Smooth muscle cell (in vitro differentiated cells): ENCODE measurements around the gene CCDC174. TPM values are rescaled to one million over a fixed set of nuclear protein-coding genes. Genes with fewer than 3 reads are reported as not detected.

Source experiments
- DNase-seq: peaks from one replicate; lab custom pipeline; 2025; ENCODE audit not compliant: unreplicated experiment; lab: John Stamatoyannopoulos, UW
- H2AFZ ChIP-seq: fragments of 200-600 bp; sonication (generic); 2 replicates; pipeline ENCODE4 v1.6.0; 2016; ENCODE audit warnings: antibody characterized with exemption, low read depth, mild to moderate bottlenecking
- H3F3A ChIP-seq: fragments of 200-600 bp; sonication (generic); 2 replicates; pipeline ENCODE4 v1.6.0; 2017; ENCODE audit warnings: antibody characterized with exemption, low read depth
- H3K27ac ChIP-seq: fragments of 200-600 bp; sonication (generic); 2 replicates; pipeline ENCODE4 v1.5.1; 2016; ENCODE audit warnings: low read depth, mild to moderate bottlenecking
- H3K27me3 ChIP-seq: fragments of 200-600 bp; sonication (generic); 2 replicates; pipeline ENCODE4 v1.6.1; 2016; ENCODE audit warnings: low read depth, mild to moderate bottlenecking
- H3K36me3 ChIP-seq: fragments of 200-600 bp; sonication (generic); 2 replicates; pipeline ENCODE4 v1.5.1; 2016; ENCODE audit warnings: low read depth
- H3K4me1 ChIP-seq: fragments of 200-600 bp; sonication (generic); 2 replicates; pipeline ENCODE4 v1.5.1; 2016; ENCODE audit warnings: low read depth
- H3K4me2 ChIP-seq: fragments of 200-600 bp; sonication (generic); 2 replicates; pipeline ENCODE4 v1.6.0; 2016; ENCODE audit warnings: mild to moderate bottlenecking
- H3K4me3 ChIP-seq: fragments of 200-600 bp; sonication (generic); 2 replicates; pipeline ENCODE4 v1.5.1; 2016; ENCODE audit warnings: mild to moderate bottlenecking
- H3K79me2 ChIP-seq: fragments of 200-600 bp; sonication (generic); 2 replicates; pipeline ENCODE4 v1.6.0; 2016; ENCODE audit warnings: low read depth, mild to moderate bottlenecking
- H3K9ac ChIP-seq: fragments of 200-600 bp; sonication (generic); 2 replicates; pipeline ENCODE4 v1.6.0; 2016; ENCODE audit warnings: low read depth
- H3K9me3 ChIP-seq: fragments of 200-600 bp; sonication (generic); replicated peaks from 2 replicates; pipeline ENCODE4 v1.5.1; 2016; ENCODE audit warnings: low read depth
- H4K20me1 ChIP-seq: fragments of 200-600 bp; sonication (generic); 2 replicates; pipeline ENCODE4 v1.6.0; 2016; ENCODE audit warnings: low read depth
- WGBS: methylation state at CpG from one replicate; pipeline ENCODE4 v1.1.7; 2016; ENCODE audit warnings: low lambda C conversion rate; 5-methylcytosine and 5-hydroxymethylcytosine counted together
- polyA plus RNA-seq: library from polyadenylated mRNA; unstranded; fragments of >200 nt; fragmentation: Nextera tagmentation; extraction: Ambion mirVana; gene quantifications from 2 replicates; pipeline ENCODE4 v1.2.1, GENCODE V29; 2016
- total RNA-seq: library from RNA; depleted of rRNA; stranded (reverse); fragments of >200 nt; gene quantifications from 2 replicates; pipeline ENCODE4 v1.2.3, GENCODE V29; 2014
- TF ChIP-seq, protein P1 (sequence below): fragments of 200-600 bp; sonication (generic); IDR thresholded peaks from 2 replicates; pipeline ENCODE4 v1.5.1; 2017; ENCODE audit warnings: borderline replicate concordance, mild to moderate bottlenecking, antibody characterized with exemption; ENCODE audit not compliant: insufficient read depth, poor library complexity, severe bottlenecking

Gene CCDC174
- total and polyA plus RNA-seq, 2 experiments from 2014 or later = 9.7 to 20.5 TPM

DNA sequence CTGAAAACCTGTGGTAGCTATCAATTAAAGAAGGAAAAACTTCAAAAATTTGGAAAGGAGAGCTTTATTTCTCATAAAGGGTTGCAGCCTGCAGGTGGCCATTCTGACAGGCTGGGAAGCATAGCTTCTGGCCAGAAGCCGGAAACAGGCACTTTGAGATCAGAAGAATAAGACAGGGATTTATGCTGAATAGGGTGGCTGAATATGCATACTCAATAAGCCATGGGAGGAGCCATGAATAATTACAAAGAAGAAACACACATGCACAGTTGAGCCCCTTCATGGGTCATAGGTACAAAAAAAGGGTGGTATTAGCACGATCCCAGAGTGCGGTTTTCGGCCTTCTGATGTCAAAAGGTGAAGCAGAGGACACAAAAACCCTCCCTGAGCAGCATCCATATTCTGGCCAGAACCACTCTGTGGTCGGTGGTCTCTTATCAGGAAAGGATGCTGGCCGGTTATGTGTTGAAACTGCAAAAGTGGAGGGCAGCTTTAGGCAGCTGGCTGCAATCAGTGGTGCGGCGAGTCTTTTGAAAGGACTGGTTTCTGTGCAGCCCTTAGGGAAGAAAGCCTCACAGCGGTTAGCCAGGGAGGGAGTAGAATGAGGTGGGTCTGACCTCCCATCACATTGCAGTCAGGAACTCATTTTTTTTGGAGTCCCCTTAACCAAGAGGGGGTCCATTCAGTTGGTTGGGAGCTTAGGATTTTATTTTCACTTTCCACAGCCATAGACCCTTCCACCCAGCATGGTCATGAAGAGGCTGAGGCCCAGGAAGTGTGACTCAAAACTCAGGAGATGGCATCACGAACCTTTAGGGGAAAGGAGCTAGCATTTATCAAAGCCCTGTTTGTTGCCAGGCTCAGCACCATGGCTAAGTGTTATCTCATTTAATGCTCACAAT, 34.7 kb upstream of the CCDC174 start:
- WGBS = 81% methylated on average over 10 of the region's 10 CpGs
- Histone ChIP-seq H3K9ac (no peak overlapping the region), H3K27ac (no peak overlapping the region), H3K4me1 (peaks cover 5% of the 10 kb centered on the region), H3K4me3 (no peak overlapping the region), H3K4me2 (no peak overlapping the region), H3K27me3 (peaks cover 11% of the 10 kb centered on the region), H2AFZ (no peak overlapping the region), H3K79me2 (no peaks in the 10 kb centered on the region), H3F3A (no peaks in the 10 kb centered on the region), H3K36me3 (no peaks in the 10 kb centered on the region), H4K20me1 (no peaks in the 10 kb centered on the region), H3K9me3 (no peaks in the 10 kb centered on the region)
- no peak for DNase-seq
- TF ChIP-seq, protein P1, sequence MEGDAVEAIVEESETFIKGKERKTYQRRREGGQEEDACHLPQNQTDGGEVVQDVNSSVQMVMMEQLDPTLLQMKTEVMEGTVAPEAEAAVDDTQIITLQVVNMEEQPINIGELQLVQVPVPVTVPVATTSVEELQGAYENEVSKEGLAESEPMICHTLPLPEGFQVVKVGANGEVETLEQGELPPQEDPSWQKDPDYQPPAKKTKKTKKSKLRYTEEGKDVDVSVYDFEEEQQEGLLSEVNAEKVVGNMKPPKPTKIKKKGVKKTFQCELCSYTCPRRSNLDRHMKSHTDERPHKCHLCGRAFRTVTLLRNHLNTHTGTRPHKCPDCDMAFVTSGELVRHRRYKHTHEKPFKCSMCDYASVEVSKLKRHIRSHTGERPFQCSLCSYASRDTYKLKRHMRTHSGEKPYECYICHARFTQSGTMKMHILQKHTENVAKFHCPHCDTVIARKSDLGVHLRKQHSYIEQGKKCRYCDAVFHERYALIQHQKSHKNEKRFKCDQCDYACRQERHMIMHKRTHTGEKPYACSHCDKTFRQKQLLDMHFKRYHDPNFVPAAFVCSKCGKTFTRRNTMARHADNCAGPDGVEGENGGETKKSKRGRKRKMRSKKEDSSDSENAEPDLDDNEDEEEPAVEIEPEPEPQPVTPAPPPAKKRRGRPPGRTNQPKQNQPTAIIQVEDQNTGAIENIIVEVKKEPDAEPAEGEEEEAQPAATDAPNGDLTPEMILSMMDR = no peak

DNA sequence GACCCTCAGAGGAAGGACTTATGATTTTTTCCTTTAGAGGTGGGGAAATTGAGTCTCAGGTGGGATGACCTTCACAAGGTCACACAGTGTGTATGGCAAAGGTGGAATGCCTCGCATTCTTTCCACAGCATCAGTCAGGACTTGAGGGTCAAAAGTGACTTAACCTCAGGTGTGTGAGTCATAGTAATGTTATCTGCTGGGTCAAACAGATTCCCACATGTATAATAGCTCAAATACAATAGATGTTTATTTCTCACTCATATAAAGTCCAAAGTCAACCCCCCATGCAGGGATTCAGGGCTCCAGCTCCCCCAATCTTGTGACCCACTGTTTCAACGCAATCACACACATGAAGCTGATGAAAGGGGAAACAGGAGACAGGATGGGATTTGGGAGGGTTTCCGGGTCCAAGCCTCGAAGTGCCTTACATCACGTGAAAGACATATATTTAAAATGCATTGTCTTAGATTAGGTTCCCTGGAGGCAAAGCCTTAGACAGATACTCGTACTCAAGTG, 34.0 kb upstream of the CCDC174 start:
- Histone ChIP-seq H3K4me3 (no peak overlapping the region), H3F3A (no peaks in the 10 kb centered on the region), H3K36me3 (no peaks in the 10 kb centered on the region), H4K20me1 (no peaks in the 10 kb centered on the region), H3K27me3 (peaks cover 6% of the 10 kb centered on the region), H3K9me3 (no peaks in the 10 kb centered on the region), H3K4me1 (peaks cover 5% of the 10 kb centered on the region), H3K4me2 (no peak overlapping the region), H3K79me2 (no peaks in the 10 kb centered on the region), H3K9ac (no peak overlapping the region), H3K27ac (no peak overlapping the region), H2AFZ (no peak overlapping the region)
- TF ChIP-seq, protein P1 = no peak
- 87% methylated on average over 6 of the region's 6 CpGs for WGBS
- no peak for DNase-seq

DNA sequence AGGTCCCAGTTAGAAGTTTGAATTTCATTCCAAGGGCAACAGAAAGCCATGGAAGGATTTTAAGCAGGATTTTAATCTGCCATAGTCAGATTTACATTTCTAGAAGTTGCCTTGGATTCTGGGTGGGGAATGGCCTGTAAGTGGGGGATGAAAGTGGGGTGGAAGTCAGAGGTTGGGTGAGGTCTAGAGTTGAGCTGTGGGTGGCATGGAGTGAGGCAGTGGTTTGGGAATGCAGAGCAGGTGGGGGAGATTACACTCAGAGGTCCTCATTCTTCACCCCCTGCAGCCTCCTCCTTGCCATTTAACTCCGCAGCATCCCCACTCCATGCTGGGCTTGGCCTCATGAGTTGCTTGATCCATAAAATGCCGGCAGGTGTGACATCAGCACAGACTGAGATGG, 32.0 kb upstream of the CCDC174 start:
- no peaks in the 10 kb centered on the region for H3K36me3 ChIP-seq
- no peaks in the 10 kb centered on the region for H3K9me3 ChIP-seq
- H3K79me2 ChIP-seq = no peaks in the 10 kb centered on the region
- no peaks in the 10 kb centered on the region for H3F3A ChIP-seq
- H3K4me1 ChIP-seq = peaks cover 5% of the 10 kb centered on the region
- DNase-seq = no peak
- H3K27ac ChIP-seq = no peak overlapping the region
- WGBS = 63% methylated on average over 2 of the region's 2 CpGs
- H3K27me3 ChIP-seq = no peaks in the 10 kb centered on the region
- no peak overlapping the region for H2AFZ ChIP-seq
- H4K20me1 ChIP-seq = no peaks in the 10 kb centered on the region
- no peak overlapping the region for H3K4me3 ChIP-seq
- TF ChIP-seq, protein P1 = no peak
- no peak overlapping the region for H3K4me2 ChIP-seq
- no peak overlapping the region for H3K9ac ChIP-seq
